HFFc6 (cell line): Measurements from ENCODE around the gene CARD14. TPM values are rescaled to one million over a fixed set of nuclear protein-coding genes. Genes with fewer than 3 reads are reported as not detected.
"Not testable (repeated sequence)": the region's sequence is repeated elsewhere in the genome, so short reads cannot be mapped to it uniquely, and the experiment has no call there.

ENCODE experiments used
- DNase-seq: peaks from one replicate; pipeline ENCODE4 v3.0.0-alpha.2; 2018
- H3K27ac Mint-ChIP-seq: 2 replicates; pipeline ENCODE4 v1.8.0; 2020; ENCODE audit warnings: mild to moderate bottlenecking, mixed read lengths
- H3K27me3 Mint-ChIP-seq: 2 replicates; pipeline ENCODE4 v1.8.0; 2021; ENCODE audit warnings: mild to moderate bottlenecking, moderate library complexity, mixed read lengths; ENCODE audit not compliant: insufficient read depth
- H3K36me3 Mint-ChIP-seq: 2 replicates; pipeline ENCODE4 v1.8.0; 2021; ENCODE audit warnings: low read depth, mixed read lengths
- H3K4me1 Mint-ChIP-seq: 2 replicates; pipeline ENCODE4 v1.8.0; 2020; ENCODE audit warnings: low read depth, mixed read lengths
- H3K4me3 Mint-ChIP-seq: 2 replicates; pipeline ENCODE4 v1.8.0; 2020; ENCODE audit warnings: mild to moderate bottlenecking, moderate library complexity, mixed read lengths
- H3K9me3 Mint-ChIP-seq: 2 replicates; pipeline ENCODE4 v1.8.0; 2020; ENCODE audit warnings: mild to moderate bottlenecking, mixed read lengths
- CTCF ChIP-seq: fragments of 200-600 bp; sonication (generic); IDR thresholded peaks from 2 replicates; pipeline ENCODE4 v1.5.0; 2021; ENCODE audit warnings: antibody characterized with exemption, mild to moderate bottlenecking
- total RNA-seq, 6 experiments: library from RNA; stranded (reverse); fragmentation: NEBNext Ultra II Directional; extraction: Animal tissue kit (Norgen Biotek cat#: 25700); gene quantifications; 2 replicates in 1 of 6; 3 replicates in 5 of 6; pipeline ENCODE4 v1.2.3, GENCODE V29; 2021

The CARD14 gene
- total RNA-seq, 6 experiments from 2014 or later, result not detected

- Mint-ChIP-seq H3K4me3 (no peak overlapping the region), H3K27me3 (peaks cover 21% of the 10 kb centered on the region), H3K36me3 (no peaks in the 10 kb centered on the region), H3K27ac (no peak overlapping the region), H3K4me1 (peaks cover 5% of the 10 kb centered on the region; the same call in 1 of the 2 replicates), H3K9me3 (no peaks in the 10 kb centered on the region)
- DNase-seq, result no peak
- TF ChIP-seq CTCF, result no peak
These were observed 22.2 kb downstream of the CARD14 start for GRCh38 chr17:80191865-80192661.

- TF ChIP-seq CTCF, result no peak
- H3K27me3 Mint-ChIP-seq, result peaks cover 18% of the 10 kb centered on the region
- H3K36me3 Mint-ChIP-seq, result no peaks in the 10 kb centered on the region
- H3K4me3 Mint-ChIP-seq, result no peak overlapping the region
- no peak overlapping the region for H3K27ac Mint-ChIP-seq
- DNase-seq, result no peak
- H3K9me3 Mint-ChIP-seq, result no peaks in the 10 kb centered on the region
- H3K4me1 Mint-ChIP-seq, result no peaks in the 10 kb centered on the region
These were observed 25.3 kb downstream of the CARD14 start for GRCh38 chr17:80195141-80195540.

GRCh38 chr17:80195671-80196529 lies 26.1 kb downstream of the CARD14 start:
- H3K27ac Mint-ChIP-seq, result no peak overlapping the region
- no peak for DNase-seq
- H3K9me3 Mint-ChIP-seq, result no peaks in the 10 kb centered on the region
- peaks cover 17% of the 10 kb centered on the region for H3K27me3 Mint-ChIP-seq
- H3K4me3 Mint-ChIP-seq, result no peak overlapping the region
- no peaks in the 10 kb centered on the region for H3K36me3 Mint-ChIP-seq
- H3K4me1 Mint-ChIP-seq, result no peaks in the 10 kb centered on the region
- TF ChIP-seq CTCF, result peak; percentile 100

DNA sequence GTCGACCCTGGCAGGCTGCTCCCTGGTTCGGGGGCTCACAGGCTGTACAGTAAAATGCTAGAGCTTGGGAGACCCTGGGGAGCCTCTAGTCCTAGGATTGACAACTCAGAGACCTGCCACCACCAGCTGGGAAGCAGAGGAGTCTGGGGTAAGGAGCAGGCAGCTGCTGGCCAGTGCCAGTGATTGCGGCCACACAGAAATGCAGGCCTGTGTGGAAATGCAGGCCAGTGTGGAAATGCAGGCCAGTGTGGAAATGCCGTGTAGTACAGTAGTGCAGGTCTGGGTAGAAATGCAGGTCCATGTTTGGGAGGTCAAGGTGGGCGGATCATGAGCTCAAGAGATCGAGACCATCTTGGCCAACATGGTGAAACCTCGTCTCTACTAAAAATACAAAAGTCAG lies 26.8 kb downstream of the CARD14 start:
- no peak overlapping the region for H3K27ac Mint-ChIP-seq
- no peak for TF ChIP-seq CTCF
- no peaks in the 10 kb centered on the region for H3K36me3 Mint-ChIP-seq
- DNase-seq, result no peak
- no peak overlapping the region for H3K4me3 Mint-ChIP-seq
- H3K4me1 Mint-ChIP-seq, result no peaks in the 10 kb centered on the region
- H3K27me3 Mint-ChIP-seq, result peaks cover 15% of the 10 kb centered on the region
- no peaks in the 10 kb centered on the region for H3K9me3 Mint-ChIP-seq

GRCh38 chr17:80198144-80198661 lies 28.4 kb downstream of the CARD14 start:
- Mint-ChIP-seq H3K4me3 (no peak overlapping the region), H3K36me3 (no peaks in the 10 kb centered on the region), H3K9me3 (no peaks in the 10 kb centered on the region), H3K27me3 (peaks cover 8% of the 10 kb centered on the region), H3K27ac (no peak overlapping the region), H3K4me1 (no peaks in the 10 kb centered on the region)
- no peak for DNase-seq
- no peak for TF ChIP-seq CTCF

DNA sequence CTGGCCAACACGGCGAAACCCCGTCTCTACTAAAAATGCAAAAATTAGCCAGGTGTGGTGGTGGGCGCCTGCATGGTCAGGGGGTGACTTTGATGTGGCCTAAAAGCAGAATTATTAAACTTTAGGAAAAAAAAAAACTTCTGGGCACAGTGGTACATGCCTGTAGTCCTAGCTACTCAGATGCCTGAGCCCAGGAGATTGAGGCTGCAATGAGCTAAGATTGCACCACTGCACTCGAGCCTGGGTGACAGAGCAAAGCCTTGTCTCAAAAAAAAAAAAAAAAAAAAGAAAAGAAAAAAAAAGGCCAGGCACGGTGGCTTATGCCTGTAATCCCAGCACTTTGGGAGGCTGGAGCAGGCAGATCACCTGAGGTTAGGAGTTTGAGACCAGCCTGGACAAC lies 29.5 kb downstream of the CARD14 start:
- not testable (repeated sequence) for H3K9me3 Mint-ChIP-seq, H3K36me3 Mint-ChIP-seq, DNase-seq, H3K27ac Mint-ChIP-seq, H3K27me3 Mint-ChIP-seq, H3K4me1 Mint-ChIP-seq, H3K4me3 Mint-ChIP-seq
